ENCODE data around the gene AKT1S1. TPM values are rescaled to one million over a fixed set of nuclear protein-coding genes. Genes with fewer than 3 reads are reported as not detected.

AKT1S1 gene
- total RNA-seq, 1 experiment from 2014 or later = 65.2 TPM

- Mint-ChIP-seq H3K27me3 (ENCODE audit: unreplicated experiment) (no peaks in the 10 kb centered on the region), H3K4me3 (ENCODE audit: low read depth, unreplicated experiment) (no peak overlapping the region), H3K27ac (ENCODE audit: unreplicated experiment) (no peak overlapping the region), H3K4me1 (ENCODE audit: low read depth, unreplicated experiment) (peaks cover 17% of the 10 kb centered on the region), H3K36me3 (ENCODE audit: insufficient read depth, unreplicated experiment) (no peaks in the 10 kb centered on the region), H3K9me3 (ENCODE audit: low read depth, unreplicated experiment) (no peaks in the 10 kb centered on the region)
- intact Hi-C loops (cut with micrococcal nuclease; ENCODE audit: unreplicated experiment) = no loop called here
- CTCF ChIA-PET = no interaction called here
- TF ChIP-seq CTCF (IDR thresholded peaks at IDR 0.05; ENCODE audit: unreplicated experiment) = no peak
- BruUV-seq (replicated peaks) = no TSS peak
- no peak for DNase-seq
These were observed 4.7 kb upstream of the AKT1S1 start for GRCh38 chr19:49881672-49882394.

- H3K27me3 Mint-ChIP-seq (ENCODE audit: unreplicated experiment) = no peaks in the 10 kb centered on the region
- intact Hi-C loops (cut with micrococcal nuclease; ENCODE audit: unreplicated experiment) = no loop called here
- H3K27ac Mint-ChIP-seq (ENCODE audit: unreplicated experiment) = no peak overlapping the region
- no peaks in the 10 kb centered on the region for H3K9me3 Mint-ChIP-seq (ENCODE audit: low read depth, unreplicated experiment)
- TF ChIP-seq CTCF (IDR thresholded peaks at IDR 0.05; ENCODE audit: unreplicated experiment) = no peak
- peaks cover 17% of the 10 kb centered on the region for H3K4me1 Mint-ChIP-seq (ENCODE audit: low read depth, unreplicated experiment)
- no peak for DNase-seq
- BruUV-seq (replicated peaks) = no TSS peak
- CTCF ChIA-PET = no interaction called here
- no peak overlapping the region for H3K4me3 Mint-ChIP-seq (ENCODE audit: low read depth, unreplicated experiment)
- H3K36me3 Mint-ChIP-seq (ENCODE audit: insufficient read depth, unreplicated experiment) = no peaks in the 10 kb centered on the region
These were observed 4.0 kb upstream of the AKT1S1 start for GRCh38 chr19:49881186-49881585.

- no TSS peak for BruUV-seq (replicated peaks)
- no peak for DNase-seq
- intact Hi-C loops (cut with micrococcal nuclease; ENCODE audit: unreplicated experiment) = no loop called here
- no peak for TF ChIP-seq CTCF (IDR thresholded peaks at IDR 0.05; ENCODE audit: unreplicated experiment)
- CTCF ChIA-PET = no interaction called here
- Mint-ChIP-seq H3K9me3 (ENCODE audit: low read depth, unreplicated experiment) (no peaks in the 10 kb centered on the region), H3K27me3 (ENCODE audit: unreplicated experiment) (no peaks in the 10 kb centered on the region), H3K36me3 (ENCODE audit: insufficient read depth, unreplicated experiment) (no peaks in the 10 kb centered on the region), H3K4me3 (ENCODE audit: low read depth, unreplicated experiment) (no peak overlapping the region), H3K27ac (ENCODE audit: unreplicated experiment) (no peak overlapping the region), H3K4me1 (ENCODE audit: low read depth, unreplicated experiment) (peaks cover 17% of the 10 kb centered on the region)
These were observed 3.2 kb upstream of the AKT1S1 start for GRCh38 chr19:49880162-49880869.

DNA sequence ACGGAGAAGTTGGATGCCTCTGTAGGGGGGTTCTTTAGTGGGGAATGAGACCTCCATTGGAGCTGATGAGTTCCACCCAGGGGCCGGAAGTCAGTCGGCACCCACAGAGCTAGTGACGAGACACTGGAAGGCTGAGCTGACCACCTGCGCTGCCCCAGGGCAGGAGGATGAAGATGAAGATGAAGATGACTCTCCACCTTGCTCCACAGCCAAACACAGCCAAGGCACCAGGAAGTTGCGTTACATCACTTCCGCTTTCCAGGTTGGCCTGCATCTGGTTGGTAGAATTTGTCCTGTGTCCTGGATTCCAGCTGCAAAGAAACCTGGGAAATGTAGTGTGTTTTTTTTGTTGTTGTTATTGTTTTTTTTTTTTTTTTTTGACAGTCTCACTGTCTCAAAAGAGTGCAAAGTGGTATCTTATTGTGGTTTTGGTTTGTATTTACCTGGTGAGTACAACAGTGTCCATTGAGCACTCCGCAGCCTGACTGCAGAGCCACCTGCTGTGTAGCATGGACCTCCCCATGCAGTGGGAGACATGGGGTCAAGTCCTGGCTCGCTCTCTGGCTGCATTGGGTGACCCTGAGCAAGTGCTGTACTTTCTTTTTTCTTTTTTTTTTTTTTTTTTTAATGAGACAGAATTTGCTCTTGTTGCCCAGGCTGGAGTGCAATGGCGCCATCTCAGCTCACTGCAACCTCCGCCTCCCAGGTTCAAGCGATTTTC is 2.2 kb upstream of the AKT1S1 start:
- Mint-ChIP-seq H3K9me3 (ENCODE audit: low read depth, unreplicated experiment) (no peaks in the 10 kb centered on the region), H3K36me3 (ENCODE audit: insufficient read depth, unreplicated experiment) (no peaks in the 10 kb centered on the region), H3K27ac (ENCODE audit: unreplicated experiment) (no peak overlapping the region), H3K4me1 (ENCODE audit: low read depth, unreplicated experiment) (peaks cover 17% of the 10 kb centered on the region), H3K4me3 (ENCODE audit: low read depth, unreplicated experiment) (no peak overlapping the region), H3K27me3 (ENCODE audit: unreplicated experiment) (no peaks in the 10 kb centered on the region)
- DNase-seq = no peak
- BruUV-seq (replicated peaks) = no TSS peak
- intact Hi-C loops (cut with micrococcal nuclease; ENCODE audit: unreplicated experiment) = no loop called here
- CTCF ChIA-PET = interaction anchor here (1.4 kb wide), 1 partner anchor 10 kb away, joined by 3 read pairs; no protein-coding TSS in a partner anchor
- TF ChIP-seq CTCF (IDR thresholded peaks at IDR 0.05; ENCODE audit: unreplicated experiment) = no peak
